ENCODE measurements around the gene DBH.

DNA sequence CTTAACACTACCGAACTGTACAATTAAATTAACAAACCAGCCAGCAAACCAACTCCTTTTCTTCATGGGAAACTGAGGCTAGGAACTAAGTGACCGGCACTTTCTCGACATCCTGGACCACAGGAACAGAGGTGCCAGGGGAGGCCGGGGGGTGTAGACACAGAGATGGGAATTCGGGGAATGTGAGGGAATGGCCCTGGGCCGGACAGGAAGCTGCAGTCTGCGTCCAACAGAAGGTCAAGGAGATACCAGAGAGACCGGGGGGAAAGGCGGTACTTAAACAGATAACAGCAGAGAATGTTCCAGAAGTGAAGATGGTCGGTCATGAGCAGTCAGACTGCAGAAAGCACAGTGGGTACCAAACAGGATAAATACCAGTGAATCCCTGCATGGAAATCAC lies 40.3 kb downstream of the DBH start:
- TF ChIP-seq, protein P1, sequence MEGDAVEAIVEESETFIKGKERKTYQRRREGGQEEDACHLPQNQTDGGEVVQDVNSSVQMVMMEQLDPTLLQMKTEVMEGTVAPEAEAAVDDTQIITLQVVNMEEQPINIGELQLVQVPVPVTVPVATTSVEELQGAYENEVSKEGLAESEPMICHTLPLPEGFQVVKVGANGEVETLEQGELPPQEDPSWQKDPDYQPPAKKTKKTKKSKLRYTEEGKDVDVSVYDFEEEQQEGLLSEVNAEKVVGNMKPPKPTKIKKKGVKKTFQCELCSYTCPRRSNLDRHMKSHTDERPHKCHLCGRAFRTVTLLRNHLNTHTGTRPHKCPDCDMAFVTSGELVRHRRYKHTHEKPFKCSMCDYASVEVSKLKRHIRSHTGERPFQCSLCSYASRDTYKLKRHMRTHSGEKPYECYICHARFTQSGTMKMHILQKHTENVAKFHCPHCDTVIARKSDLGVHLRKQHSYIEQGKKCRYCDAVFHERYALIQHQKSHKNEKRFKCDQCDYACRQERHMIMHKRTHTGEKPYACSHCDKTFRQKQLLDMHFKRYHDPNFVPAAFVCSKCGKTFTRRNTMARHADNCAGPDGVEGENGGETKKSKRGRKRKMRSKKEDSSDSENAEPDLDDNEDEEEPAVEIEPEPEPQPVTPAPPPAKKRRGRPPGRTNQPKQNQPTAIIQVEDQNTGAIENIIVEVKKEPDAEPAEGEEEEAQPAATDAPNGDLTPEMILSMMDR (IDR thresholded peaks at IDR 0.05), result no peak
- TF ChIP-seq POLR2A (IDR thresholded peaks at IDR 0.05), result no peak

Measured in esophagus squamous epithelium (tissue), 4 donors.